ENCODE results near the gene C1orf174.

GRCh38 chr1:3922851-3923250, 22.8 kb upstream of the C1orf174 start:
- TF ChIP-seq ZFP1 (CRISPR knock-in tag; IDR thresholded peaks at IDR 0.05) (no peak), STAT5B (CRISPR knock-in tag; IDR thresholded peaks at IDR 0.05) (no peak), CTCF (CRISPR knock-in tag; IDR thresholded peaks at IDR 0.05) (no peak), ZNF121 (CRISPR knock-in tag; IDR thresholded peaks at IDR 0.05) (no peak), ZNF337 (CRISPR knock-in tag; IDR thresholded peaks at IDR 0.05; ENCODE audit: borderline replicate concordance, low read depth) (no peak), ZBTB49 (CRISPR knock-in tag; IDR thresholded peaks at IDR 0.05; ENCODE audit: borderline replicate concordance) (no peak), NR3C1 (CRISPR knock-in tag; IDR thresholded peaks at IDR 0.05) (no peak)
- TF ChIP-seq, protein P1, sequence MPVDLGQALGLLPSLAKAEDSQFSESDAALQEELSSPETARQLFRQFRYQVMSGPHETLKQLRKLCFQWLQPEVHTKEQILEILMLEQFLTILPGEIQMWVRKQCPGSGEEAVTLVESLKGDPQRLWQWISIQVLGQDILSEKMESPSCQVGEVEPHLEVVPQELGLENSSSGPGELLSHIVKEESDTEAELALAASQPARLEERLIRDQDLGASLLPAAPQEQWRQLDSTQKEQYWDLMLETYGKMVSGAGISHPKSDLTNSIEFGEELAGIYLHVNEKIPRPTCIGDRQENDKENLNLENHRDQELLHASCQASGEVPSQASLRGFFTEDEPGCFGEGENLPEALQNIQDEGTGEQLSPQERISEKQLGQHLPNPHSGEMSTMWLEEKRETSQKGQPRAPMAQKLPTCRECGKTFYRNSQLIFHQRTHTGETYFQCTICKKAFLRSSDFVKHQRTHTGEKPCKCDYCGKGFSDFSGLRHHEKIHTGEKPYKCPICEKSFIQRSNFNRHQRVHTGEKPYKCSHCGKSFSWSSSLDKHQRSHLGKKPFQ (CRISPR knock-in tag; IDR thresholded peaks at IDR 0.05; ENCODE audit: insufficient replicate concordance): no peak
- TF ChIP-seq, protein P2, sequence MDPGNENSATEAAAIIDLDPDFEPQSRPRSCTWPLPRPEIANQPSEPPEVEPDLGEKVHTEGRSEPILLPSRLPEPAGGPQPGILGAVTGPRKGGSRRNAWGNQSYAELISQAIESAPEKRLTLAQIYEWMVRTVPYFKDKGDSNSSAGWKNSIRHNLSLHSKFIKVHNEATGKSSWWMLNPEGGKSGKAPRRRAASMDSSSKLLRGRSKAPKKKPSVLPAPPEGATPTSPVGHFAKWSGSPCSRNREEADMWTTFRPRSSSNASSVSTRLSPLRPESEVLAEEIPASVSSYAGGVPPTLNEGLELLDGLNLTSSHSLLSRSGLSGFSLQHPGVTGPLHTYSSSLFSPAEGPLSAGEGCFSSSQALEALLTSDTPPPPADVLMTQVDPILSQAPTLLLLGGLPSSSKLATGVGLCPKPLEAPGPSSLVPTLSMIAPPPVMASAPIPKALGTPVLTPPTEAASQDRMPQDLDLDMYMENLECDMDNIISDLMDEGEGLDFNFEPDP (CRISPR knock-in tag; conservative IDR thresholded peaks at IDR 0.05): no peak
- TF ChIP-seq, protein P3, sequence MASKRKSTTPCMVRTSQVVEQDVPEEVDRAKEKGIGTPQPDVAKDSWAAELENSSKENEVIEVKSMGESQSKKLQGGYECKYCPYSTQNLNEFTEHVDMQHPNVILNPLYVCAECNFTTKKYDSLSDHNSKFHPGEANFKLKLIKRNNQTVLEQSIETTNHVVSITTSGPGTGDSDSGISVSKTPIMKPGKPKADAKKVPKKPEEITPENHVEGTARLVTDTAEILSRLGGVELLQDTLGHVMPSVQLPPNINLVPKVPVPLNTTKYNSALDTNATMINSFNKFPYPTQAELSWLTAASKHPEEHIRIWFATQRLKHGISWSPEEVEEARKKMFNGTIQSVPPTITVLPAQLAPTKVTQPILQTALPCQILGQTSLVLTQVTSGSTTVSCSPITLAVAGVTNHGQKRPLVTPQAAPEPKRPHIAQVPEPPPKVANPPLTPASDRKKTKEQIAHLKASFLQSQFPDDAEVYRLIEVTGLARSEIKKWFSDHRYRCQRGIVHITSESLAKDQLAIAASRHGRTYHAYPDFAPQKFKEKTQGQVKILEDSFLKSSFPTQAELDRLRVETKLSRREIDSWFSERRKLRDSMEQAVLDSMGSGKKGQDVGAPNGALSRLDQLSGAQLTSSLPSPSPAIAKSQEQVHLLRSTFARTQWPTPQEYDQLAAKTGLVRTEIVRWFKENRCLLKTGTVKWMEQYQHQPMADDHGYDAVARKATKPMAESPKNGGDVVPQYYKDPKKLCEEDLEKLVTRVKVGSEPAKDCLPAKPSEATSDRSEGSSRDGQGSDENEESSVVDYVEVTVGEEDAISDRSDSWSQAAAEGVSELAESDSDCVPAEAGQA (IDR thresholded peaks at IDR 0.05; ENCODE audit: low read depth): no peak
- TF ChIP-seq, protein P3 (CRISPR knock-in tag; IDR thresholded peaks at IDR 0.05; ENCODE audit: borderline replicate concordance): no peak
- TF ChIP-seq, protein P4, sequence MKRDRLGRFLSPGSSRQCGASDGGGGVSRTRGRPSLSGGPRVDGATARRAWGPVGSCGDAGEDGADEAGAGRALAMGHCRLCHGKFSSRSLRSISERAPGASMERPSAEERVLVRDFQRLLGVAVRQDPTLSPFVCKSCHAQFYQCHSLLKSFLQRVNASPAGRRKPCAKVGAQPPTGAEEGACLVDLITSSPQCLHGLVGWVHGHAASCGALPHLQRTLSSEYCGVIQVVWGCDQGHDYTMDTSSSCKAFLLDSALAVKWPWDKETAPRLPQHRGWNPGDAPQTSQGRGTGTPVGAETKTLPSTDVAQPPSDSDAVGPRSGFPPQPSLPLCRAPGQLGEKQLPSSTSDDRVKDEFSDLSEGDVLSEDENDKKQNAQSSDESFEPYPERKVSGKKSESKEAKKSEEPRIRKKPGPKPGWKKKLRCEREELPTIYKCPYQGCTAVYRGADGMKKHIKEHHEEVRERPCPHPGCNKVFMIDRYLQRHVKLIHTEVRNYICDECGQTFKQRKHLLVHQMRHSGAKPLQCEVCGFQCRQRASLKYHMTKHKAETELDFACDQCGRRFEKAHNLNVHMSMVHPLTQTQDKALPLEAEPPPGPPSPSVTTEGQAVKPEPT (CRISPR knock-in tag; IDR thresholded peaks at IDR 0.05; ENCODE audit: low read depth): no peak
